Measurements from ENCODE around the gene B3GNT2.

- no peak for TF ChIP-seq POLR2A (IDR thresholded peaks at IDR 0.05; ENCODE audit: low read depth, low read length)
- TF ChIP-seq POLR2AphosphoS5 (IDR thresholded peaks at IDR 0.05; ENCODE audit: low read depth, low read length) = no peak
- TF ChIP-seq TAF1 (IDR thresholded peaks at IDR 0.05; ENCODE audit: borderline replicate concordance, low read depth, low read length) = no peak
Observed at GRCh38 chr2:62197925-62198633, 2.2 kb downstream of the B3GNT2 start.

All from GM12892 (cell line).